ENCODE data around the gene PIGS.

PIGS gene

DNA sequence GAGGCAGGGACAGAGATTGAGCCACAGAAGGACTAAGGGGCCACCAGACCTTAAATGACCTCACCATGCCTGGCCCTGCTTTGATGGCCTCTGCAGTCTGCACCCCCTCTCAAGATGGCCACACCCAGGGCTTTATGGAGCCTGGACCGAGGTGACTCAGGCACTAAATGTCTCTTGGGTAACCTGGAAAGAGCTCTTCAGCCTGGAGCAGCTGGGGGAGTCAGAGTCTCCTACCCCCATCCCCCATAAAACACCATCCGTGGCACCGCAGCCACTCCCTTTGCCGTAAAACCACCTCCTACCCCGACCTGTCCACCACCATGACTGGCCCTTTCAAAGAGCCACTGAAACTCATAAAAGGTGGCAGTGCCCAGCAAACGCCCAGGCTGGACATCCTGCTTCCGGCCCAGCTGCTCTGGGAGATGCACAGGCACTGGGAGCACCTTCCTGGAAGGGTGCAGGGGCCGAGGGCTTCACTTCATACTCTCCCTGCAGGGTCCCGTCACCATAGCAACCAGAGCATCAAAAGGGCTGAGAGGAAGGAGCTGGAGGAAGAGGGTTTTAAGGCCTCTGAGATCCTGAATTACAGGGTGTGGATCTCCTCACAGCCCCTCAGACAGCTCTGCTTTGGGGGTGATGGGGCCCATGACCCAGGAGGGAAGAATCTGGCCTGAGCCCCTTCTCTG, 42.9 kb downstream of the PIGS start:
- Histone ChIP-seq H3K36me3 (ENCODE audit: insufficient read depth, low read length) (no peaks in the 10 kb centered on the region), H3K9me2 (ENCODE audit: low read depth, low read length) (no peaks in the 10 kb centered on the region)
- TF ChIP-seq EZH2 (IDR thresholded peaks at IDR 0.05; ENCODE audit: borderline replicate concordance, low read length): no peak
- TF ChIP-seq, protein P1, sequence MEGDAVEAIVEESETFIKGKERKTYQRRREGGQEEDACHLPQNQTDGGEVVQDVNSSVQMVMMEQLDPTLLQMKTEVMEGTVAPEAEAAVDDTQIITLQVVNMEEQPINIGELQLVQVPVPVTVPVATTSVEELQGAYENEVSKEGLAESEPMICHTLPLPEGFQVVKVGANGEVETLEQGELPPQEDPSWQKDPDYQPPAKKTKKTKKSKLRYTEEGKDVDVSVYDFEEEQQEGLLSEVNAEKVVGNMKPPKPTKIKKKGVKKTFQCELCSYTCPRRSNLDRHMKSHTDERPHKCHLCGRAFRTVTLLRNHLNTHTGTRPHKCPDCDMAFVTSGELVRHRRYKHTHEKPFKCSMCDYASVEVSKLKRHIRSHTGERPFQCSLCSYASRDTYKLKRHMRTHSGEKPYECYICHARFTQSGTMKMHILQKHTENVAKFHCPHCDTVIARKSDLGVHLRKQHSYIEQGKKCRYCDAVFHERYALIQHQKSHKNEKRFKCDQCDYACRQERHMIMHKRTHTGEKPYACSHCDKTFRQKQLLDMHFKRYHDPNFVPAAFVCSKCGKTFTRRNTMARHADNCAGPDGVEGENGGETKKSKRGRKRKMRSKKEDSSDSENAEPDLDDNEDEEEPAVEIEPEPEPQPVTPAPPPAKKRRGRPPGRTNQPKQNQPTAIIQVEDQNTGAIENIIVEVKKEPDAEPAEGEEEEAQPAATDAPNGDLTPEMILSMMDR (IDR thresholded peaks at IDR 0.05; ENCODE audit: low read length): no peak

DNA sequence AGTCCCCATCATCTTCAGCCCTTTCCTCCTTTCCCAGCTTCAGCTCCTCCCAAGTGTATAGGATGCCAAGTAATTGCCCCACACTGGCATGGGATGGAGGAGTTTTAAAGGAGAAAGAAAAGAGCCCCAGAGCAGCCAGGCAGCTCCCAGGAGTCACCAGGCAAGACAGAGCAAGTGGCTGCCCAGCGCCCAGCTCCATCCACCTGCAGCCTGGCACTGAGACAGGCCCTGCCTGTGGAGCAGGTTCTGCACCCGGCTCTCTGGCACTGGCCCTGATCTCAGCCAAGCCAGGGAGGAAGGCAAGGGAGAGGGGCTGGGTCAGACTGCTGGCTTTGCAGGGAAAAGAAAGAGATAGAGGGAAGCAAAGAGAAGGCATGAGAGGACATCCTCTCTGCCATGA, 43.5 kb downstream of the PIGS start:
- Histone ChIP-seq H3F3A (ENCODE audit: insufficient read depth, low read length) (no peaks in the 10 kb centered on the region), H3K27me3 (ENCODE audit: insufficient read depth, low read length) (peaks cover 6% of the 10 kb centered on the region; the same call in 1 of the 2 replicates), H3K9ac (ENCODE audit: low read length) (no peak overlapping the region), H3K9me2 (ENCODE audit: low read depth, low read length) (no peaks in the 10 kb centered on the region), H2AFZ (ENCODE audit: low read length) (no peak overlapping the region), H3K4me2 (ENCODE audit: low read length) (no peak overlapping the region), H3K9me3 (ENCODE audit: low read length) (no peaks in the 10 kb centered on the region), H3K4me3 (ENCODE audit: low read depth, low read length, poor library complexity, severe bottlenecking) (no peak overlapping the region), H3K36me3 (ENCODE audit: insufficient read depth, low read length) (no peaks in the 10 kb centered on the region), H3K27ac (ENCODE audit: low read depth, low read length, poor library complexity, severe bottlenecking) (no peak overlapping the region), H4K20me1 (ENCODE audit: insufficient read depth, low read length) (no peaks in the 10 kb centered on the region), H3K79me2 (ENCODE audit: insufficient read depth, low read length) (no peaks in the 10 kb centered on the region), H3K4me1 (ENCODE audit: insufficient read depth, low read length, severe bottlenecking) (no peaks in the 10 kb centered on the region)
- TF ChIP-seq EZH2 (IDR thresholded peaks at IDR 0.05; ENCODE audit: borderline replicate concordance, low read length): no peak
- TF ChIP-seq, protein P1 (IDR thresholded peaks at IDR 0.05; ENCODE audit: low read length): no peak

More for the DNA sequence above, 42.9 kb downstream of the PIGS start:
- Histone ChIP-seq H3K9ac (ENCODE audit: low read length) (no peak overlapping the region), H3K27me3 (ENCODE audit: insufficient read depth, low read length) (peaks cover 6% of the 10 kb centered on the region; the same call in 1 of the 2 replicates), H3K79me2 (ENCODE audit: insufficient read depth, low read length) (no peaks in the 10 kb centered on the region), H4K20me1 (ENCODE audit: insufficient read depth, low read length) (no peaks in the 10 kb centered on the region), H2AFZ (ENCODE audit: low read length) (no peak overlapping the region), H3K4me1 (ENCODE audit: insufficient read depth, low read length, severe bottlenecking) (no peaks in the 10 kb centered on the region), H3K4me3 (ENCODE audit: low read depth, low read length, poor library complexity, severe bottlenecking) (no peak overlapping the region), H3K9me3 (ENCODE audit: low read length) (no peaks in the 10 kb centered on the region), H3F3A (ENCODE audit: insufficient read depth, low read length) (no peaks in the 10 kb centered on the region), H3K4me2 (ENCODE audit: low read length) (no peak overlapping the region), H3K27ac (ENCODE audit: low read depth, low read length, poor library complexity, severe bottlenecking) (no peak overlapping the region)

- Histone ChIP-seq H3K9me2 (ENCODE audit: low read depth, low read length) (no peaks in the 10 kb centered on the region), H2AFZ (ENCODE audit: low read length) (no peak overlapping the region), H3K9me3 (ENCODE audit: low read length) (no peaks in the 10 kb centered on the region), H3K9ac (ENCODE audit: low read length) (no peak overlapping the region), H3K4me1 (ENCODE audit: insufficient read depth, low read length, severe bottlenecking) (no peaks in the 10 kb centered on the region), H3K27ac (ENCODE audit: low read depth, low read length, poor library complexity, severe bottlenecking) (no peak overlapping the region), H3K36me3 (ENCODE audit: insufficient read depth, low read length) (no peaks in the 10 kb centered on the region), H3K27me3 (ENCODE audit: insufficient read depth, low read length) (peaks cover 6% of the 10 kb centered on the region; the same call in 1 of the 2 replicates), H3K4me3 (ENCODE audit: low read depth, low read length, poor library complexity, severe bottlenecking) (no peak overlapping the region), H4K20me1 (ENCODE audit: insufficient read depth, low read length) (no peaks in the 10 kb centered on the region), H3K79me2 (ENCODE audit: insufficient read depth, low read length) (no peaks in the 10 kb centered on the region), H3K4me2 (ENCODE audit: low read length) (no peak overlapping the region), H3F3A (ENCODE audit: insufficient read depth, low read length) (no peaks in the 10 kb centered on the region)
- no peak for TF ChIP-seq EZH2 (IDR thresholded peaks at IDR 0.05; ENCODE audit: borderline replicate concordance, low read length)
- TF ChIP-seq, protein P1 (IDR thresholded peaks at IDR 0.05; ENCODE audit: low read length): no peak
Observed at GRCh38 chr17:28527181-28527681, 44.1 kb downstream of the PIGS start.
